K562 (cell line): ENCODE measurements around the gene RBMS3. TPM values are rescaled to one million over a fixed set of nuclear protein-coding genes. Genes with fewer than 3 reads are reported as not detected.

Experiments used
- ATAC-seq: fragments of 200-7000 bp; cut with Tn5 transposase; 3 replicates; pipeline ENCODE4 v1.9.1; 2020; ENCODE audit warnings: moderate library complexity
- BruUV-seq: library from RNA; stranded (reverse); fragments of 400-500 nt; replicated peaks from 2 replicates; lab custom pipeline; 2021; lab: Mats Ljungman, UMichigan
- CTCF ChIA-PET: fragments of 300-600 bp; formaldehyde crosslinking; extraction: SDS; loops from one replicate; lab custom pipeline; 2021; ENCODE audit warnings: low intra/inter-chr PET ratio; lab: Yijun Ruan, JAX
- POLR2A ChIA-PET: fragments of 300-600, 350-650 bp; sonication (Branson Sonifier 250); formaldehyde crosslinking; extraction: SDS; loops from one replicate; lab custom pipeline; 2021; ENCODE audit warnings: antibody characterized with exemption, inconsistent platforms; lab: Yijun Ruan, JAX
- DNase-seq, 4 experiments: peaks; one replicate each; pipeline versions ENCODE4 v3.0.0 to v3.0.0-alpha.2; 2011 to 2018; ENCODE audit warnings: low spot score in 3 of 4, mixed read lengths in 3 of 4; ENCODE audit errors: extremely low read depth in 1 of 4
- FAIRE-seq: peaks from 2 replicates; lab custom pipeline; 2011; peaks lifted over from hg19 to GRCh38; lab: Jason Lieb, UNC
- H2AFZ ChIP-seq: 2 replicates; pipeline ENCODE4 v1.6.0; 2011; ENCODE audit warnings: low read depth, low read length, control low read depth, inconsistent platforms
- H3K27ac ChIP-seq: fragments of 200-600 bp; 3 replicates; pipeline ENCODE4 v1.8.0; 2011; ENCODE audit warnings: low read depth, mild to moderate bottlenecking, control low read depth, inconsistent platforms, low read length, moderate library complexity, mixed read lengths; ENCODE audit errors: extremely low read depth
- H3K27me3 ChIP-seq, 2 experiments: fragments of 300-600 bp in 1 of 2; 2 replicates in 1 of 2; 3 replicates in 1 of 2; pipeline versions ENCODE4 v1.6.0 to v1.8.0; 2011; ENCODE audit warnings: inconsistent platforms in 2 of 2, low read length in 2 of 2, mild to moderate bottlenecking in 1 of 2, mixed read lengths in 1 of 2, moderate library complexity in 1 of 2; ENCODE audit not compliant: control insufficient read depth in 2 of 2, insufficient read depth in 2 of 2
- H3K36me3 ChIP-seq: fragments of 300-600 bp; 3 replicates; pipeline ENCODE4 v1.8.0; 2011; ENCODE audit warnings: mild to moderate bottlenecking, low read length, inconsistent platforms; ENCODE audit not compliant: control insufficient read depth, insufficient read depth
- H3K4me1 ChIP-seq, 2 experiments: fragments of 200-600 bp in 1 of 2; replicated peaks in 1 of 2; 2 replicates in 1 of 2; 3 replicates in 1 of 2; pipeline versions ENCODE4 v1.5.1 to v1.8.0; 2011; ENCODE audit warnings: inconsistent platforms in 2 of 2, low read length in 2 of 2, mild to moderate bottlenecking in 1 of 2, mixed read lengths in 1 of 2, moderate library complexity in 1 of 2; ENCODE audit not compliant: control insufficient read depth in 2 of 2, insufficient read depth in 2 of 2
- H3K4me2 ChIP-seq: 2 replicates; pipeline ENCODE4 v1.6.1; 2011; ENCODE audit warnings: low read length, control low read depth, inconsistent platforms, mixed read lengths; ENCODE audit not compliant: insufficient read depth
- H3K4me3 ChIP-seq: fragments of 200-600 bp; sonication (generic), shearing (Covaris generic); 2 replicates; pipeline ENCODE4 v1.5.1; 2016; ENCODE audit warnings: control low read depth, inconsistent platforms
- H3K79me2 ChIP-seq: fragments of 200-600 bp; 3 replicates; pipeline ENCODE4 v1.8.0; 2011; ENCODE audit warnings: low read length, inconsistent platforms; ENCODE audit not compliant: control insufficient read depth, insufficient read depth
- H3K9ac ChIP-seq, 2 experiments: 2 replicates each; pipeline versions ENCODE4 v1.6.0 to v1.6.1; 2011; ENCODE audit warnings: low read depth in 2 of 2, low read length in 2 of 2, control low read depth in 1 of 2, inconsistent platforms in 1 of 2, mild to moderate bottlenecking in 1 of 2, mixed read lengths in 1 of 2; ENCODE audit not compliant: insufficient read depth in 1 of 2
- H3K9me1 ChIP-seq: one replicate; pipeline ENCODE4 v1.6.0; 2011; ENCODE audit warnings: inconsistent platforms, mild to moderate bottlenecking, low read length, moderate library complexity; ENCODE audit not compliant: control insufficient read depth, insufficient read depth
- H3K9me3 ChIP-seq: replicated peaks from 2 replicates; pipeline ENCODE4 v1.5.1; 2011; ENCODE audit warnings: low read depth, low read length, inconsistent platforms; ENCODE audit not compliant: control insufficient read depth, insufficient read depth
- H4K20me1 ChIP-seq: replicated peaks from 2 replicates; pipeline ENCODE4 v1.6.1; 2011; ENCODE audit warnings: low read length, inconsistent platforms, mixed read lengths; ENCODE audit not compliant: control insufficient read depth, insufficient read depth
- ILF3 ChIP-seq: fragments of 450-650 bp; IDR thresholded peaks from 2 replicates; pipeline ENCODE4 v1.6.1; 2018; ENCODE audit warnings: antibody characterized with exemption, mild to moderate bottlenecking, moderate library complexity, borderline replicate concordance
- L3MBTL2 ChIP-seq: fragments of 450-650 bp; IDR thresholded peaks from 2 replicates; pipeline ENCODE4 v1.6.1; 2016; ENCODE audit warnings: mild to moderate bottlenecking, moderate library complexity
- MAFK ChIP-seq: IDR thresholded peaks from 2 replicates; pipeline ENCODE4 v1.6.1; 2011; ENCODE audit warnings: low read length, improper control_type of control experiment
- NFRKB ChIP-seq: fragments of 450-650 bp; IDR thresholded peaks from 2 replicates; pipeline ENCODE4 v1.6.1; 2016; ENCODE audit warnings: low read depth
- NRF1 ChIP-seq, 2 experiments: fragments of 450-650 bp; IDR thresholded peaks in 1 of 2; conservative IDR thresholded peaks in 1 of 2; 2 replicates each; pipeline ENCODE4 v1.6.1; 2014; ENCODE audit warnings: mild to moderate bottlenecking in 2 of 2
- POLR2B ChIP-seq: fragments of 450-650 bp; IDR thresholded peaks from 2 replicates; pipeline ENCODE4 v1.6.1; 2018; ENCODE audit warnings: low read depth; ENCODE audit not compliant: partially characterized antibody
- in situ Hi-C: fragments of 300-500 bp; cut with MboI; formaldehyde crosslinking; loops from 4 replicates; pipeline ENCODE4 v1.15.0; 2018; ENCODE audit warnings: inconsistent platforms, mixed read lengths
- intact Hi-C: fragments of 100-400 bp; cut with micrococcal nuclease; formaldehyde crosslinking; loops from 2 replicates; pipeline ENCODE4 v1.14.2; 2022
- polyA plus RNA-seq, 8 experiments: library from polyadenylated mRNA; depleted of rRNA in 4 of 8; stranded (reverse) in 5 of 8; unstranded in 3 of 8; fragments of >200 nt; fragmentation: Nextera tagmentation in 2 of 8; fragmentation: Illumina TruSeq in 1 of 8; extraction: Ambion mirVana in 2 of 8; extraction: Trizol in 1 of 8; gene quantifications; 2 replicates each; pipeline versions ENCODE4 v1.2.1 to v1.2.3, GENCODE V29; 2011 to 2014; ENCODE audit warnings: inconsistent platforms in 1 of 8, missing spikeins in 1 of 8
- total RNA-seq, 7 experiments: library from RNA; depleted of rRNA in 6 of 7; stranded (reverse); fragments of >200 nt in 6 of 7; fragmentation: Illumina TruSeq in 2 of 7; extraction: Trizol in 2 of 7; gene quantifications; 2 replicates each; pipeline versions ENCODE4 v1.2.1 to v1.2.3, GENCODE V29; 2011 to 2021; ENCODE audit warnings: low replicate concordance in 1 of 7
- TF ChIP-seq, protein P1 (sequence below), 2 experiments: fragments of 450-650 bp in 1 of 2; sonication (generic) in 1 of 2; formaldehyde crosslinking; conservative IDR thresholded peaks; 2 replicates each; pipeline versions ENCODE4 v1.4.0 to v1.8.1; 2020 to 2022; ENCODE audit warnings: mild to moderate bottlenecking in 1 of 2, missing genetic modification reagents in 1 of 2
- TF ChIP-seq, protein P2 (sequence below): fragments of 250-450 bp; sonication (Bioruptor Pico); IDR thresholded peaks from 2 replicates; pipeline ENCODE4 v1.4.0; 2020; ENCODE audit warnings: mild to moderate bottlenecking

RBMS3 gene
- total and polyA plus RNA-seq, 9 of the 15 experiments (the other 6 are each of a cell fraction or from before 2014, with no cell fraction given) = 0.20 TPM; not detected in 8

DNA sequence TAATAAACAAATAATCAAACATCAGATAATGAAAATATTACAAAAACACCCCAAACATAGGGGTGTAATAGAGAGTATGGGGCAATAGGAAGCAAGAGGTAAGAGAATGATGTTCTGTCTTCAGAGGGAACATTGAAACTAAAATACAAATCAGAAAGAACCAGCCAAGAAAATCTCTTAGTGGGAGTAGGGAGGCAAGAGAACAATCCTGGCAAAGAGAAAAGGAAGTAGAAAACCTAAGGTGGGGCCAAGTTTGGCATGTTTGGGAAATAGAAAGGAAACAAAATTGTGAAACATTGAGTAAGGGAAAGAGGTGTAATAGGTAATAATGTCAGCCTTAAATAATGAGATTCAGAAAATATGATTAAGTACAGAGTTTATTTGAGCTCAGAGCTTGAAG lies 467.1 kb downstream of the RBMS3 start:
- BruUV-seq = no TSS peak
- POLR2A ChIA-PET = no interaction called here
- intact Hi-C loops = no loop called here

More for the DNA sequence above, 467.1 kb downstream of the RBMS3 start:
- Histone ChIP-seq H2AFZ (no peak overlapping the region), H3K79me2 (no peaks in the 10 kb centered on the region), H3K36me3 (no peaks in the 10 kb centered on the region), H4K20me1 (no peaks in the 10 kb centered on the region), H3K4me2 (no peak overlapping the region), H3K4me1 (no peaks in the 10 kb centered on the region), H3K4me3 (no peak overlapping the region), H3K27ac (no peak overlapping the region), H3K9ac (no peak overlapping the region), H3K27me3 (no peaks in the 10 kb centered on the region), H3K9me1 (no peaks in the 10 kb centered on the region), H3K9me3 (no peaks in the 10 kb centered on the region)
- CTCF ChIA-PET = no interaction called here
- no peak for ATAC-seq
- in situ Hi-C loops = no loop called here
- TF ChIP-seq POLR2B = no peak
- TF ChIP-seq L3MBTL2 = no peak
- no peak for TF ChIP-seq NRF1 (conservative IDR thresholded peaks at IDR 0.05 in 1 of 2, IDR thresholded peaks at IDR 0.05 in 1 of 2)
- TF ChIP-seq, protein P1, sequence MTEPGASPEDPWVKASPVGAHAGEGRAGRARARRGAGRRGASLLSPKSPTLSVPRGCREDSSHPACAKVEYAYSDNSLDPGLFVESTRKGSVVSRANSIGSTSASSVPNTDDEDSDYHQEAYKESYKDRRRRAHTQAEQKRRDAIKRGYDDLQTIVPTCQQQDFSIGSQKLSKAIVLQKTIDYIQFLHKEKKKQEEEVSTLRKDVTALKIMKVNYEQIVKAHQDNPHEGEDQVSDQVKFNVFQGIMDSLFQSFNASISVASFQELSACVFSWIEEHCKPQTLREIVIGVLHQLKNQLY (CRISPR knock-in tag; conservative IDR thresholded peaks at IDR 0.05) = no peak
- TF ChIP-seq ILF3 = no peak
- TF ChIP-seq MAFK = no peak
- TF ChIP-seq, protein P2, sequence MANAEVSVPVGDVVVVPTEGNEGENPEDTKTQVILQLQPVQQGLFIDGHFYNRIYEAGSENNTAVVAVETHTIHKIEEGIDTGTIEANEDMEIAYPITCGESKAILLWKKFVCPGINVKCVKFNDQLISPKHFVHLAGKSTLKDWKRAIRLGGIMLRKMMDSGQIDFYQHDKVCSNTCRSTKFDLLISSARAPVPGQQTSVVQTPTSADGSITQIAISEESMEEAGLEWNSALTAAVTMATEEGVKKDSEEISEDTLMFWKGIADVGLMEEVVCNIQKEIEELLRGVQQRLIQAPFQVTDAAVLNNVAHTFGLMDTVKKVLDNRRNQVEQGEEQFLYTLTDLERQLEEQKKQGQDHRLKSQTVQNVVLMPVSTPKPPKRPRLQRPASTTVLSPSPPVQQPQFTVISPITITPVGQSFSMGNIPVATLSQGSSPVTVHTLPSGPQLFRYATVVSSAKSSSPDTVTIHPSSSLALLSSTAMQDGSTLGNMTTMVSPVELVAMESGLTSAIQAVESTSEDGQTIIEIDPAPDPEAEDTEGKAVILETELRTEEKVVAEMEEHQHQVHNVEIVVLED (CRISPR knock-in tag) = no peak
- TF ChIP-seq NFRKB = no peak
- no peak for DNase-seq
- no peak for FAIRE-seq
